IPS-NIHi7 (cell line): ENCODE measurements around the gene OXCT1.
A peak's percentile ranks its signal among the peaks of the same experiment; 100 is the strongest.
"Not testable (repeated sequence)": the region's sequence is repeated elsewhere in the genome, so short reads cannot be mapped to it uniquely, and the experiment has no call there.

Source experiments
- DNase-seq: peaks from one replicate; pipeline ENCODE4 v3.0.0; 2012; ENCODE audit warnings: mixed read lengths; ENCODE audit errors: extremely low spot score

OXCT1 gene

GRCh38 chr5:41827792-41828191, 42.4 kb downstream of the OXCT1 start:
- DNase-seq: no peak

DNA sequence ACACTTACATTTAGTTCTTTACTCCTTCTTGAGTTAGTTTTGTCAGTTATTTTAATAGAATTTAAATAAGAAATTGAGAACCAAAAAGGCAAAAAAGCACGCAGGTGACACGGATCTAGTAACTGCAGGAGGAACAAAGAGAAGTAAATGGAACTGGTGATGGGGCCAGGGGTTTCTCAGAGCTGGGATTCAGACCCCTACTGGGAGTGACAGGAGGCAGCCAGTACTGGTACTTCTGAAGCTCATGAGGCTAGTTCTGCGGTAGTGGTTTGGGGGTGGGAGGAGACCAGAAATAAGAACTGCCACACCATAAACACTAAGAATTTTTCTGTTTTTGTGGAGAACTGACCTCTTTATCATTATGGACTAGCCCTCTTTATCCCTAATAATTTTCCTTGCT, 48.2 kb downstream of the OXCT1 start:
- DNase-seq: peak; percentile 40

DNA sequence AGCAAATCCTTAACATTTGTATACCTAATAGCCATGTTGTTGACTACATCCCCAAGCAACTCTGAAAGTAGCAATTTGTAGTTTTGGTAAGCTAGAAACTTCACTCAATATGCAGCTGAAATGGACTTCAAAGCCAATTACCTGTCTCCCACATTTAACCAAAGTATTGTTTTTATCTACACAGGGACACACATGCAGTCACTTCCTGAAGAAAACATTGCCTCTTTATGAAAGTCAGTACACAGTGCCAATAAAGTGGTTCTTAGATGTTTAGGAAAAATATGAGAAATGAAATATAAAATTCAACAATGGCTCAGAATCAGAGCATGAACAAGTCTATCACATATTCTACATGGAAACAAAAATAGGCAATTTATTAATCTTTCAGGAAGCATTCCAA, 49.2 kb downstream of the OXCT1 start:
- DNase-seq: no peak

GRCh38 chr5:41820150-41820549, 50.1 kb downstream of the OXCT1 start:
- no peak for DNase-seq

GRCh38 chr5:41817625-41818301, 52.5 kb downstream of the OXCT1 start:
- DNase-seq: no peak

GRCh38 chr5:41815663-41816229, 54.5 kb downstream of the OXCT1 start:
- DNase-seq: no peak

DNA sequence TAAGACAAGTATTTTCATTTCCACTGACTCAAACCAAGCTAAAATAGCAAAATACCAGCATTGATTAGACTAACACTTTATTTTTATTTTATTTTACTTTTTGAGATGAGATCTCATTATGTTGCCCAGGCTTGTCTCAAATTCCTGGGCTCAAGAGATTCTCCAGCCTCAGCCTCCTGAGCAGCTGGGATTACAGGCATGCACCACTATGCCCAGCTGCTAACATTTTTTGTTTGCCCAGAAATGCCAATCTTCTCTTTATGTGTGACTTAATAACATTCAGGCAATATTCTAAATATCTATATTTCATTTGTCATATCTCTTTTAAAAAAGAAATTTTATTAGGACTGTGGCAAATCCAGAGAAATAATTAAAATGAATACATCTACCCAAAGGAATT, 55.0 kb downstream of the OXCT1 start:
- no peak for DNase-seq

- DNase-seq: not testable (repeated sequence)
Measured at GRCh38 chr5:41814306-41814705, 55.9 kb downstream of the OXCT1 start.

DNA sequence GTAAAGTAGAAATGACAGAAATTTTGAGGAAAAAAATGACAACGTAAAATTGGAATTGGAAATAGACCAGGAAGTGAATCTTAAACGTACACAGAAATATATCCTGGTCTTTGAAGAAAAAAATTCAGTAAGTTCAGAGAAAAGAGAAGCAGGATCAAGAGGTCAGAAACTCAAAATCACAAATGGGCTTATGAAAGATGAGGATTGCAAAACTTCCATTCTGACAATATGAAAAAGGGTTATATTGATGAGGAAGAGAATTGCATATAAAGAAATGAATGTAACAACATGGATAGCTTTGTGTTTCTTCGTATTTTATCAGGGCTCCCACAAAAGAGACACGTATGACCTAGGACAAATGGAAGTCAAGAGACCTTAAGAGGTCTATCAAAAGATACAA, 58.1 kb downstream of the OXCT1 start:
- no peak for DNase-seq

DNA sequence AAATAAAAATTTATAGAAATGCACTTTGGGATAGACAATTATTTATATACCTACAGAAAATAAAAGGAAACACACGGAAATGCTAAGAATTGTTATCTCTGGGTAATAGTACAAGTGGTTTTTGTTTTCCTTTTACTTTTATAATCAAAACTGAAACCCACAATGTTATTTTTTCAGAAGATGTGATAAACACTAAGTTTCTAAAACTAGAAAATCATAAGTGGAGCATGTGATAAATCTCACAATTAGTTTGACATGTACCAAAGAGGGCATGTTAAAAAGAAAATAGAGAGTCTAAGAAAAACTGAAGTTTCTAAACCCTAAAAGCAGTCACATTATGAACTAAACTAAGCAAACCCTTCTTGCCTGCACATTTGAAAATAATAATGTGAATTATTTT, 61.1 kb downstream of the OXCT1 start:
- no peak for DNase-seq

DNA sequence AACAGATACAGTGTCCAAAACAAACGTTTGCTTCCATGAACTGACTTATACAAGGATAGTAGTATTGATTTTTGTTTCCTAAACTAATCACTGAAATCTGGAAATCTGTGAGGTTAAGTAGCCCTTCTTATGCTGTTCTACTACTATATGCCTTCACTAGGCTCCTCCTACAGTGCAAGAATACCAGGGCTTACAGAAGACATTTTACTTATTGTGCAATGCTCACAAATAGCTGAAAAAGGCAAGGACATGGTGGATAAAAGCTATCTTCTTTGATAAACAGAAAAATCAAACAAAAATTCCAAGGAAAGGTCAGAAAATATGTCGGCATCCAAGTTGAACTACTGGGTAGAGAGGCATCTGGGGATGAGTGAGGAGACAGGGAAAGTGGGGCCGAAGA, 61.9 kb downstream of the OXCT1 start:
- DNase-seq: no peak

- no peak for DNase-seq
Measured at GRCh38 chr5:41797662-41798061, 72.6 kb downstream of the OXCT1 start.

DNA sequence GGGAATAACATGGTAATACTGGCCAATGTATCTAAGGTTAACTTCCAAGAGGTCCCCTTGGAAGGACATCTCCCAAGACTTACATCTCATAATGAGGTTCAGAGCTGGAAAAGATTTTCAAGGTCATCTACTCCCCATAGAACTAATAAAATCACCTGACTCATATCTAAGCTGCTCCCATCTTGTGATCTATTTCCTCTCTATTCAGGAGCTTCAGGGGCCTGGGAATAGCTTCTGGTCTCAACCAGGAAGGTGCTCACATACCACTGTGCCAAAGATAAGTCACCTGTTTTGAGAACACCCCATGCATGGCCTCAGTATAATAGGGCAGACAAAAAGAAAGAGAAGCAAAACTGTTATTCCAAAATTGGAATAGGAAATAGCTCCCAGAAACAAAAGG, 74.2 kb downstream of the OXCT1 start:
- no peak for DNase-seq

- no peak for DNase-seq
Measured at GRCh38 chr5:41795125-41795524, 75.1 kb downstream of the OXCT1 start.

DNA sequence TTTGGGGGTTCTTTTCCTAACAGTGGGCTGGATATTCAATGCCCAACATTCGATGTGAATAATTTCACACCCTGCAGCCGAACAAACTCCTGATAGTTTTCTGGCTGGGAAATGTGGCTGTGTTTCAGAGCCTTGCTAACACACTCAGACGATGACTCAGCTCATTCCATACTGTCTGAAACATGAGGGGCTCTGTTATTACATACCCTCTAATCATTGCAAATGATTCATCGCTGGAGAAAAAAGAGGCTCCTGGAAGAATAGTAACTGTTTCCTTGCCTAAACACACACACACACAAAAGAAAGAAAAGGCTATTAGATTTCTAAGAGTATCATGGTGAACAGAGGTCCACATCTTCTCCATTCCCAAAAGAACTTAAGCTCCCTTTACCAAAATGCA, 75.8 kb downstream of the OXCT1 start:
- no peak for DNase-seq

DNA sequence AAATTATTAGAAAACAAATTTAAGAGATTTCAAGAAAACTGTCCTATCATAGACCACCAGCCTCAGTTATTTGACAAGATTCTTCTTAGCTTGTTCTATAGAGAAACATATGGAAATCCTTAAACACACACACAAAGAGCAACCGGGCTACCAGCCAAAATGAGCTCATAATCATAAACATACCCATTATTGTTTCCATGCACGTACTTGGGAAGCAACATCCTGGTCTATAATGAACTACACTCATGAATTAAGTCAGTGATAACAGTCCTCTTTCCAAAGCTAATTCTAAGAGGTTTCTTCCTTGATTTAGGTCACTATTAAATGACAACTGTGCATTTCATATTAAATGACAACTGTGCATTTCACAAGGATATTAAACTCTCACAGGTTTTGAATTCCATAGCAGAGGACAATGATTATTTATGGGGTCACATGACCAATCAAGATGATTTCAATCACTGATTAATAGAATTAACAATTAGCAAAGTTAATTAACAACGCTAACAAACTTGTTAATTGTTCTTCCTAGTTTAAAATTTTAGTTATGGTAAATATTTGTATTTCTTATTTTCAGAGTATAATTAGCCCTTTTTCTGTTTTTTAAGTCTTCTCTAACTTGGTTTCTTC, 77.0 kb downstream of the OXCT1 start:
- DNase-seq: no peak

- DNase-seq: no peak
Measured at GRCh38 chr5:41790038-41790776, 80.0 kb downstream of the OXCT1 start.

- DNase-seq: no peak
Measured at GRCh38 chr5:41789434-41789833, 80.8 kb downstream of the OXCT1 start.

- no peak for DNase-seq
Measured at GRCh38 chr5:41788941-41789368, 81.3 kb downstream of the OXCT1 start.

GRCh38 chr5:41787265-41787664, 83.0 kb downstream of the OXCT1 start:
- DNase-seq: no peak

GRCh38 chr5:41785061-41785460, 85.2 kb downstream of the OXCT1 start:
- DNase-seq: no peak

GRCh38 chr5:41778410-41778809, 91.8 kb downstream of the OXCT1 start:
- no peak for DNase-seq

DNA sequence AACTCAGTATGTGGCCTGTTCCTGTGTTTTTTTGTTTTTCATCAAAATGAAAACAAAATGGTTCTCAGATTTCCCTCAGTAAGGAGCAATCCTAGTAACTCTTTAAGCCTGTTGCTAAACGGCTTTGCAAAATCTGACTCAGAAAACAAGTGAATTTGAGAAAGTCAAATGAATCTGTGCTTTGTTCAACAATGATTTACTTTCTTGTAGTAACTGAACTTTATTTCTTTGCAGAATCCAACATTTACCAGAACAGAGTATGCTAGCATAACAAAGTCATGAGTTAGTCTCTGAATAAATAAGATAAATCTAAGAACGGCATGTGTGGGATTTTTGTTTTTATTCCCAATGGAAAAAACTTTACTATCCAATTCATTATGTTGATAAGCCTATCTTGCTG, 93.8 kb downstream of the OXCT1 start:
- DNase-seq: no peak
